Measurements from ENCODE around the gene C20orf204.

DNA sequence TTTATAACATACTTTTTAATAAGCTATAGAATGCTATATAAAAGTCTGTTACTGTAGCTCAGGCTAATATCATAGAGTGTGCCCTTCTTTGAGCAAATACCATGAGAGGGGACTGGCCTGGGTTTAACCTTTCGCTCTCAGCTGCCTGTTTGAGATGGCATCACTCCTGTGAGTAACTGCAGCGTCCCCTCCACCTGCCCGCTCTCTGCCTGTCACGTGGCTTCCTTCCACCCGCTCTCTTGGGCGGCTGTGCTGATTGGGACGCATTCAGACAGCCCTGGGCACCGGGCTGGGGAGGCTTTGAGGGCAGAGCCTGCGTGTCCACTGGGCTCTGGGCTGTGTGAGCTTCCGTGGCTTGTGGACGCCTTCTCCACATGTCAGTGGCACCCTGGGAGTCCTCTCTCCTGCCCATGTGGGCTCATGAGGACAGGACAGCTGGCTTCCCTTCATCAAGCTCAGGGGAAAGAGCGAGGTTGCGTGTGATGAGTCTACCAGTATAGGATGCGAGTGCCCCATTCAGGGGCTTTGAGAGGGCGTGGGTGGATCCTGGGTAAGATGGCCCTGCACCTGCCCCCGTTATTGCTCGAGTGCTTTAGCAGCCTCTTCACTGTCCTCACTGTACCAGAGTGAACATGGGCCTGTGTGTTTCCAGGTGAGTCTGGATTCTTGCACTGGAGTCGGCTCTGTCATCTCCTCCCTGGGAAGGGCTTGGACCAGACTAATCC lies 10.7 kb upstream of the C20orf204 start:
- TF ChIP-seq MEF2A (IDR thresholded peaks at IDR 0.05; ENCODE audit: insufficient read depth, low read depth, low read length) = no peak
- TF ChIP-seq NRF1 (conservative IDR thresholded peaks at IDR 0.05; ENCODE audit: low read depth, low read length) = no peak
- no peak for TF ChIP-seq SMC3 (IDR thresholded peaks at IDR 0.05; ENCODE audit: borderline replicate concordance, low read length)
- TF ChIP-seq, protein P1, sequence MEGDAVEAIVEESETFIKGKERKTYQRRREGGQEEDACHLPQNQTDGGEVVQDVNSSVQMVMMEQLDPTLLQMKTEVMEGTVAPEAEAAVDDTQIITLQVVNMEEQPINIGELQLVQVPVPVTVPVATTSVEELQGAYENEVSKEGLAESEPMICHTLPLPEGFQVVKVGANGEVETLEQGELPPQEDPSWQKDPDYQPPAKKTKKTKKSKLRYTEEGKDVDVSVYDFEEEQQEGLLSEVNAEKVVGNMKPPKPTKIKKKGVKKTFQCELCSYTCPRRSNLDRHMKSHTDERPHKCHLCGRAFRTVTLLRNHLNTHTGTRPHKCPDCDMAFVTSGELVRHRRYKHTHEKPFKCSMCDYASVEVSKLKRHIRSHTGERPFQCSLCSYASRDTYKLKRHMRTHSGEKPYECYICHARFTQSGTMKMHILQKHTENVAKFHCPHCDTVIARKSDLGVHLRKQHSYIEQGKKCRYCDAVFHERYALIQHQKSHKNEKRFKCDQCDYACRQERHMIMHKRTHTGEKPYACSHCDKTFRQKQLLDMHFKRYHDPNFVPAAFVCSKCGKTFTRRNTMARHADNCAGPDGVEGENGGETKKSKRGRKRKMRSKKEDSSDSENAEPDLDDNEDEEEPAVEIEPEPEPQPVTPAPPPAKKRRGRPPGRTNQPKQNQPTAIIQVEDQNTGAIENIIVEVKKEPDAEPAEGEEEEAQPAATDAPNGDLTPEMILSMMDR (IDR thresholded peaks at IDR 0.05 in 2 of 3, conservative IDR thresholded peaks at IDR 0.05 in 1 of 3; ENCODE audit: control insufficient read depth in 2 of 3, extremely low read depth in 1 of 3, insufficient read depth in 1 of 3, low read depth in 3 of 3, low read length in 3 of 3) = no peak
- TF ChIP-seq NFIC (IDR thresholded peaks at IDR 0.05; ENCODE audit: low read depth, low read length) = no peak
- TF ChIP-seq BHLHE40 (IDR thresholded peaks at IDR 0.05; ENCODE audit: borderline replicate concordance in 1 of 2, low read depth in 2 of 2, low read length in 1 of 2) = no peak
- TF ChIP-seq POLR2AphosphoS5 (IDR thresholded peaks at IDR 0.05; ENCODE audit: low read length) = no peak
- TF ChIP-seq MXI1 (IDR thresholded peaks at IDR 0.05; ENCODE audit: low read depth, low read length) = no peak

Data from GM12878 (cell line).